ENCODE data around the gene CARMIL3.

DNA sequence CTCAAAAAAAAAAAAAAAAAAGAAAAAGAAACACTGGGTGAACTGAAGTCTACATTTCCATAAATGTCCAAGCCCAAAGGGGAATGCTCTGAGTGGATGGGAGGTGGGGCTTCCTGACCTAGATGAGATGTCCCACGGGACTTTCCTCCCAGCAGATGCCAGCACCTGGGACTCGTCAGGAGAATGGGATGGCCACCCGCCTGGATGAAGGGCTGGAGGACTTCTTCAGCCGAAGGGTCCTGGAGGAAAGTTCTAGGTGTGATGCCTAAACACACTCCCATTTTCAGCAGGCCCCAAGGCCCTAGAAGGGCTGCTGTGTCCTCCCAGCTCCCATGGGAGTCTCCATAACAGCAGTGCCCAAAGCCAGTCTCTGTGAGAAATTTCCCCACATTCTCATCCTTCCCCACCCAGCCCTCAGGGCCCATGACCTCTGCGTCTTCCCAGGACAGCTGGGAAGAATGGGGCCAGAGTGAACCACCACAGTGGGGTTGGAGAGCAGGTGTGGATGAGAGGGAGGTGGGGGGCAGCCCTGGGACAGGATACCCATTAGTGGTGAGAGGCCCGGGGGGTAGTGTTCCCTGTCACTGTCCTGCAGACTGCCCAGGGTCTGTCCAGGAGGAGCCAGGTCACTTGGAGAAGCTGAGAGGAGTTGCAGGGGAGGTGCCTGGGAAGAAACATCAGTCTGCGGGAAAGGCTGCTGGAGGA lies 12.4 kb downstream of the CARMIL3 start:
- TF ChIP-seq, protein P1, sequence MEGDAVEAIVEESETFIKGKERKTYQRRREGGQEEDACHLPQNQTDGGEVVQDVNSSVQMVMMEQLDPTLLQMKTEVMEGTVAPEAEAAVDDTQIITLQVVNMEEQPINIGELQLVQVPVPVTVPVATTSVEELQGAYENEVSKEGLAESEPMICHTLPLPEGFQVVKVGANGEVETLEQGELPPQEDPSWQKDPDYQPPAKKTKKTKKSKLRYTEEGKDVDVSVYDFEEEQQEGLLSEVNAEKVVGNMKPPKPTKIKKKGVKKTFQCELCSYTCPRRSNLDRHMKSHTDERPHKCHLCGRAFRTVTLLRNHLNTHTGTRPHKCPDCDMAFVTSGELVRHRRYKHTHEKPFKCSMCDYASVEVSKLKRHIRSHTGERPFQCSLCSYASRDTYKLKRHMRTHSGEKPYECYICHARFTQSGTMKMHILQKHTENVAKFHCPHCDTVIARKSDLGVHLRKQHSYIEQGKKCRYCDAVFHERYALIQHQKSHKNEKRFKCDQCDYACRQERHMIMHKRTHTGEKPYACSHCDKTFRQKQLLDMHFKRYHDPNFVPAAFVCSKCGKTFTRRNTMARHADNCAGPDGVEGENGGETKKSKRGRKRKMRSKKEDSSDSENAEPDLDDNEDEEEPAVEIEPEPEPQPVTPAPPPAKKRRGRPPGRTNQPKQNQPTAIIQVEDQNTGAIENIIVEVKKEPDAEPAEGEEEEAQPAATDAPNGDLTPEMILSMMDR (IDR thresholded peaks at IDR 0.05), result no peak
- no peak for TF ChIP-seq POLR2A (IDR thresholded peaks at IDR 0.05)

All from thyroid gland (tissue), 4 donors.